HCT116 (cell line): ENCODE data around the gene ASIC1. TPM values are rescaled to one million over a fixed set of nuclear protein-coding genes. Genes with fewer than 3 reads are reported as not detected.

ENCODE experiments used
- ATAC-seq: fragments of 200-7000 bp; cut with Tn5 transposase; 2 replicates; pipeline ENCODE4 v1.9.1; 2020; ENCODE audit warnings: mild to moderate bottlenecking, moderate library complexity
- BruUV-seq: library from RNA; stranded (reverse); fragments of 400-500 nt; replicated peaks from 2 replicates; lab custom pipeline; 2021; lab: Mats Ljungman, UMichigan
- CTCF ChIA-PET: fragments of 300-600 bp; sonication (Branson Sonifier 250); formaldehyde crosslinking; loops from one replicate; lab custom pipeline; 2021; ENCODE audit warnings: antibody characterized with exemption; lab: Charles Lee
- POLR2A ChIA-PET: fragments of 300-600, 350-600 bp; sonication (Branson Sonifier 250); formaldehyde crosslinking; loops from one replicate; lab custom pipeline; 2021; ENCODE audit warnings: antibody characterized with exemption; lab: Charles Lee
- RAD21 ChIA-PET, 2 experiments: fragments of 300-600 bp; sonication (Branson Sonifier 250); formaldehyde crosslinking; loops; one replicate each; lab custom pipeline; 2023; ENCODE audit warnings: low total read pairs in 2 of 2; ENCODE audit not compliant: uncharacterized antibody in 2 of 2, unreplicated experiment in 2 of 2, low non-redundant PET in 1 of 2; lab: Charles Lee
- DNase-seq: peaks from one replicate; pipeline ENCODE4 v3.0.0-alpha.2; 2010; ENCODE audit warnings: low read depth, low spot score
- H2AFZ ChIP-seq: fragments of 200-600 bp; shearing (Covaris generic), sonication (generic); 2 replicates; pipeline ENCODE4 v1.6.1; 2017; ENCODE audit warnings: low read depth, mixed run types, mixed read lengths, antibody characterized with exemption, low read length; ENCODE audit not compliant: poor library complexity, severe bottlenecking
- H3K27ac ChIP-seq: 2 replicates; pipeline ENCODE4 v1.5.1; 2012; ENCODE audit warnings: low read depth, low read length
- H3K27me3 ChIP-seq: fragments of 200-600 bp; sonication (generic); 2 replicates; pipeline ENCODE4 v1.6.1; 2016; ENCODE audit warnings: mixed run types, low read length, mixed read lengths; ENCODE audit not compliant: insufficient read depth
- H3K36me3 ChIP-seq, 2 experiments: fragments of 200-500 bp in 1 of 2; fragments of 200-600 bp in 1 of 2; sonication (Bioruptor generic) in 1 of 2; sonication (generic) in 1 of 2; 2 replicates each; pipeline versions ENCODE4 v1.5.1 to v1.6.1; 2014 to 2016; ENCODE audit warnings: low read length in 2 of 2, inconsistent platforms in 1 of 2, mixed read lengths in 1 of 2, mixed run types in 1 of 2; ENCODE audit not compliant: insufficient read depth in 2 of 2, control insufficient read depth in 1 of 2
- H3K4me1 ChIP-seq, 2 experiments: fragments of 200-600 bp in 1 of 2; sonication (generic) in 1 of 2; 2 replicates each; pipeline versions ENCODE4 v1.5.1 to v1.6.1; 2012 to 2017; ENCODE audit warnings: low read length in 2 of 2, inconsistent platforms in 1 of 2, mild to moderate bottlenecking in 1 of 2, mixed read lengths in 1 of 2, mixed run types in 1 of 2, moderate library complexity in 1 of 2; ENCODE audit not compliant: insufficient read depth in 2 of 2, control insufficient read depth in 1 of 2
- H3K4me2 ChIP-seq: fragments of 200-600 bp; sonication (generic); 2 replicates; pipeline ENCODE4 v1.6.1; 2017; ENCODE audit warnings: mixed run types, low read length, mixed read lengths
- H3K4me3 ChIP-seq, 2 experiments: fragments of 200-600 bp in 1 of 2; sonication (generic) in 1 of 2; replicated peaks in 1 of 2; 2 replicates each; pipeline ENCODE4 v1.5.1; 2011 to 2016; ENCODE audit warnings: low read length in 2 of 2, control low read depth in 1 of 2, low read depth in 1 of 2, mild to moderate bottlenecking in 1 of 2, mixed read lengths in 1 of 2, mixed run types in 1 of 2
- H3K79me2 ChIP-seq: fragments of 200-600 bp; sonication (generic); 2 replicates; pipeline ENCODE4 v1.6.1; 2017; ENCODE audit warnings: mild to moderate bottlenecking, mixed run types, low read length, moderate library complexity, mixed read lengths; ENCODE audit not compliant: insufficient read depth
- H3K9ac ChIP-seq: fragments of 200-600 bp; sonication (generic); 2 replicates; pipeline ENCODE4 v1.6.1; 2016; ENCODE audit warnings: low read length, mixed read lengths
- H3K9me2 ChIP-seq: fragments of 200-600 bp; sonication (generic), shearing (Covaris generic); 2 replicates; pipeline ENCODE4 v1.6.1; 2017; ENCODE audit warnings: mixed run types, mild to moderate bottlenecking, moderate library complexity; ENCODE audit not compliant: insufficient read depth
- H3K9me3 ChIP-seq, 2 experiments: fragments of 200-500 bp in 1 of 2; fragments of 200-600 bp in 1 of 2; sonication (Bioruptor generic) in 1 of 2; sonication (generic) in 1 of 2; 2 replicates each; pipeline ENCODE4 v1.6.1; 2014 to 2017; ENCODE audit warnings: low read length in 2 of 2, mixed read lengths in 2 of 2, inconsistent platforms in 1 of 2, low read depth in 1 of 2, mild to moderate bottlenecking in 1 of 2, mixed run types in 1 of 2, moderate library complexity in 1 of 2; ENCODE audit not compliant: control insufficient read depth in 1 of 2, insufficient read depth in 1 of 2
- H4K20me1 ChIP-seq: fragments of 200-600 bp; sonication (generic), shearing (Covaris generic); 2 replicates; pipeline ENCODE4 v1.6.1; 2017; ENCODE audit warnings: mixed run types, mild to moderate bottlenecking, moderate library complexity; ENCODE audit not compliant: insufficient read depth
- CEBPB ChIP-seq: IDR thresholded peaks from 2 replicates; pipeline ENCODE4 v1.6.1; 2012; ENCODE audit warnings: low read depth
- EGR1 ChIP-seq: IDR thresholded peaks from 2 replicates; pipeline ENCODE4 v1.6.1; 2012; ENCODE audit warnings: low read depth
- ELF1 ChIP-seq: IDR thresholded peaks from 2 replicates; pipeline ENCODE4 v1.6.1; 2012; ENCODE audit warnings: low read depth, borderline replicate concordance
- EZH2phosphoT487 ChIP-seq: fragments of 200-600 bp; IDR thresholded peaks from 2 replicates; pipeline ENCODE4 v1.6.1; 2018; ENCODE audit warnings: antibody characterized with exemption, borderline replicate concordance
- MAX ChIP-seq: IDR thresholded peaks from 2 replicates; pipeline ENCODE4 v1.6.1; 2012
- POLR2A ChIP-seq: IDR thresholded peaks from 2 replicates; pipeline ENCODE4 v1.7.0; 2011; ENCODE audit warnings: borderline replicate concordance; ENCODE audit not compliant: insufficient read depth, insufficient read length; ENCODE audit errors: extremely low read depth
- RAD21 ChIP-seq: IDR thresholded peaks from 2 replicates; pipeline ENCODE4 v1.6.1; 2012; ENCODE audit warnings: low read depth, mild to moderate bottlenecking
- SP1 ChIP-seq: IDR thresholded peaks from 2 replicates; pipeline ENCODE4 v1.6.1; 2012; ENCODE audit warnings: low read depth
- SRF ChIP-seq: IDR thresholded peaks from 2 replicates; pipeline ENCODE4 v1.6.1; 2012; ENCODE audit warnings: low read depth
- TCF7L2 ChIP-seq: IDR thresholded peaks from 2 replicates; pipeline ENCODE4 v1.7.0; 2011; ENCODE audit warnings: borderline replicate concordance, inconsistent platforms; ENCODE audit not compliant: insufficient read depth, insufficient read length; ENCODE audit errors: extremely low read depth
- YY1 ChIP-seq: IDR thresholded peaks from 2 replicates; pipeline ENCODE4 v1.6.1; 2011; ENCODE audit warnings: low read length, low read depth, moderate library complexity, mild to moderate bottlenecking; ENCODE audit not compliant: insufficient replicate concordance; ENCODE audit errors: extremely low read depth
- ZNF274 ChIP-seq: fragments of 200-500 bp; sonication (Bioruptor generic); IDR thresholded peaks from 2 replicates; pipeline ENCODE4 v1.6.1; 2014; ENCODE audit warnings: mild to moderate bottlenecking, low read depth, low read length, inconsistent platforms
- intact Hi-C: fragments of 100-400 bp; cut with micrococcal nuclease; formaldehyde crosslinking; loops from 2 replicates; pipeline ENCODE4 v1.10.0; 2022
- total RNA-seq: library from RNA; stranded (reverse); gene quantifications from one replicate; pipeline ENCODE4 v1.2.1, GENCODE V29; 2021; ENCODE audit not compliant: unreplicated experiment
- TF ChIP-seq, protein P1 (sequence below), 3 experiments: fragments of 200-600 bp in 1 of 3; sonication (generic) in 1 of 3; IDR thresholded peaks in 2 of 3; conservative IDR thresholded peaks in 1 of 3; 2 replicates each; pipeline ENCODE4 v1.5.1; 2012 to 2017; ENCODE audit warnings: low read depth in 2 of 3, low read length in 2 of 3, antibody characterized with exemption in 1 of 3, borderline replicate concordance in 1 of 3, control low read depth in 1 of 3, mild to moderate bottlenecking in 1 of 3, mixed read lengths in 1 of 3, mixed run types in 1 of 3, moderate library complexity in 1 of 3; ENCODE audit not compliant: insufficient read depth in 1 of 3

The ASIC1 gene
- total RNA-seq, 1 experiment from 2014 or later: 28.9 TPM

DNA sequence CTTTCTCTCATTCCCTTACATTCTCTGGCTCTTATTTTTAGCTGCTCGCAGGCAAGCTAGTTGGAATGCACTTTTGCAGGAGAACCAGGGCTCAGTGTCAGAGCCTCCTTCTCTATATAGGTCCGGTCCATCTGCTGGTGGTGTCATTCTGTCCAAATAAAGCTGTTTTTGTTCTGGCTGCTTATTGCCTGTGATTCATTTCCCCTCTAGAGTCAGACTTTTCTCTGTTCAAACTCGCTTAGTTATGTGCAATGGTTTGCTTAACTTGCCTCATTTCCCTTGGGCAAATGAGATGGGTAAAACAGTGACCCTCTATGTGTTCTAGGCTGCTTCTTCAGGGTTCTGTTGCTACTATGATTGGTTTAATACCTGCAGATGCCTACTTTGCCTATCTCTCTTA, 30.6 kb downstream of the ASIC1 start:
- Histone ChIP-seq H3K27ac (no peak overlapping the region), H3K9me3 (no peaks in the 10 kb centered on the region), H3K9me2 (no peaks in the 10 kb centered on the region), H3K9ac (no peak overlapping the region), H3K4me2 (no peak overlapping the region), H4K20me1 (peaks cover 4% of the 10 kb centered on the region; the same call in 1 of the 2 replicates), H3K27me3 (no peaks in the 10 kb centered on the region), H3K4me3 (no peak overlapping the region), H2AFZ (no peak overlapping the region), H3K36me3 (peaks cover 38 to 56% of the 10 kb centered on the region in 2 experiments), H3K4me1 (peaks cover 5 to 21% of the 10 kb centered on the region in 2 experiments), H3K79me2 (peaks cover 15% of the 10 kb centered on the region)
- ATAC-seq (no peak), DNase-seq (no peak)
- TF ChIP-seq, protein P1, sequence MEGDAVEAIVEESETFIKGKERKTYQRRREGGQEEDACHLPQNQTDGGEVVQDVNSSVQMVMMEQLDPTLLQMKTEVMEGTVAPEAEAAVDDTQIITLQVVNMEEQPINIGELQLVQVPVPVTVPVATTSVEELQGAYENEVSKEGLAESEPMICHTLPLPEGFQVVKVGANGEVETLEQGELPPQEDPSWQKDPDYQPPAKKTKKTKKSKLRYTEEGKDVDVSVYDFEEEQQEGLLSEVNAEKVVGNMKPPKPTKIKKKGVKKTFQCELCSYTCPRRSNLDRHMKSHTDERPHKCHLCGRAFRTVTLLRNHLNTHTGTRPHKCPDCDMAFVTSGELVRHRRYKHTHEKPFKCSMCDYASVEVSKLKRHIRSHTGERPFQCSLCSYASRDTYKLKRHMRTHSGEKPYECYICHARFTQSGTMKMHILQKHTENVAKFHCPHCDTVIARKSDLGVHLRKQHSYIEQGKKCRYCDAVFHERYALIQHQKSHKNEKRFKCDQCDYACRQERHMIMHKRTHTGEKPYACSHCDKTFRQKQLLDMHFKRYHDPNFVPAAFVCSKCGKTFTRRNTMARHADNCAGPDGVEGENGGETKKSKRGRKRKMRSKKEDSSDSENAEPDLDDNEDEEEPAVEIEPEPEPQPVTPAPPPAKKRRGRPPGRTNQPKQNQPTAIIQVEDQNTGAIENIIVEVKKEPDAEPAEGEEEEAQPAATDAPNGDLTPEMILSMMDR (IDR thresholded peaks at IDR 0.05 in 2 of 3, conservative IDR thresholded peaks at IDR 0.05 in 1 of 3; ENCODE audit: borderline replicate concordance in 1 of 3, insufficient read depth in 1 of 3, low read depth in 2 of 3, low read length in 2 of 3): no peak
- BruUV-seq: no TSS peak
- ChIA-PET POLR2A (interaction anchor here (0.9 to 1.2 kb wide), 2 partner anchors 24 to 79 kb away, joined by 3 to 4 read pairs; partner anchors contain the start of genes CERS5 and COX14), CTCF (interaction anchor here (0.6 to 2.8 kb wide), 7 partner anchors 10 to 428 kb away, joined by 3 to 16 read pairs (median 3); partner anchors contain the start of gene COX14), RAD21 (no interaction called here)
- intact Hi-C loops: loop anchor here (5.0 to 10.0 kb wide), 2 partner anchors 224 to 317 kb away; partner anchors contain the start of gene LARP4

- Histone ChIP-seq H3K4me1 (peaks cover 2 to 15% of the 10 kb centered on the region in 2 experiments), H4K20me1 (peaks cover 4% of the 10 kb centered on the region; the same call in 1 of the 2 replicates), H3K27me3 (no peaks in the 10 kb centered on the region), H3K4me2 (no peak overlapping the region), H2AFZ (no peak overlapping the region), H3K4me3 (no peak overlapping the region), H3K36me3 (peaks cover 38 to 56% of the 10 kb centered on the region in 2 experiments), H3K9ac (no peak overlapping the region), H3K9me3 (no peaks in the 10 kb centered on the region), H3K79me2 (peaks cover 15% of the 10 kb centered on the region), H3K27ac (no peak overlapping the region), H3K9me2 (no peaks in the 10 kb centered on the region)
- ChIA-PET RAD21 (no interaction called here), POLR2A (interaction anchor here (1.2 kb wide), 1 partner anchor 23 kb away, joined by 4 read pairs; the partner anchor contains the start of gene COX14), CTCF (interaction anchor here (0.6 to 2.8 kb wide), 9 partner anchors 10 to 427 kb away, joined by 3 to 16 read pairs (median 3); partner anchors contain the start of gene COX14)
- ATAC-seq (peak; percentile 56), DNase-seq (peak; percentile 72)
- intact Hi-C loops: loop anchor here (5.0 to 10.0 kb wide), 2 partner anchors 224 to 316 kb away; partner anchors contain the start of gene LARP4
- no TSS peak for BruUV-seq
- TF ChIP-seq POLR2A: no peak
- TF ChIP-seq EZH2phosphoT487: no peak
- TF ChIP-seq CEBPB: no peak
- TF ChIP-seq ELF1: no peak
- TF ChIP-seq YY1: no peak
- TF ChIP-seq EGR1: no peak
- no peak for TF ChIP-seq SRF
- TF ChIP-seq MAX: no peak
- peak; percentile 77 for TF ChIP-seq RAD21
- TF ChIP-seq TCF7L2: no peak
- TF ChIP-seq ZNF274: no peak
- TF ChIP-seq SP1: no peak
- TF ChIP-seq, protein P1 (IDR thresholded peaks at IDR 0.05 in 2 of 3, conservative IDR thresholded peaks at IDR 0.05 in 1 of 3; ENCODE audit: borderline replicate concordance in 1 of 3, insufficient read depth in 1 of 3, low read depth in 2 of 3, low read length in 2 of 3): peak; percentile 60 to 94 (median 88); a peak in 5 of 6 replicates
Observed at GRCh38 chr12:50088577-50089335, 31.4 kb downstream of the ASIC1 start.
